PC-9 (cell line): ENCODE data around the gene MYCL. TPM values are rescaled to one million over a fixed set of nuclear protein-coding genes. Genes with fewer than 3 reads are reported as not detected.

Experiments used
- BruUV-seq: library from RNA; stranded (reverse); fragments of 400-500 nt; replicated peaks from 2 replicates; lab custom pipeline; 2021; lab: Mats Ljungman, UMichigan
- CTCF ChIA-PET: fragments of 300-600 bp; sonication (Branson Sonifier 250); formaldehyde crosslinking; loops from one replicate; lab custom pipeline; 2022; ENCODE audit warnings: antibody characterized with exemption; lab: Charles Lee
- POLR2A ChIA-PET: fragments of 300-600 bp; sonication (Branson Sonifier 250); formaldehyde crosslinking; loops from one replicate; lab custom pipeline; 2022; ENCODE audit warnings: antibody characterized with exemption; ENCODE audit not compliant: unreplicated experiment; lab: Charles Lee
- DNase-seq, 2 experiments: peaks; one replicate each; pipeline versions ENCODE4 v3.0.0 to v3.0.0-alpha.2; 2015 to 2022; ENCODE audit warnings: mixed read lengths in 1 of 2
- H2AFZ ChIP-seq: fragments of 200-600 bp; sonication (generic); 2 replicates; pipeline ENCODE4 v1.8.1; 2017; ENCODE audit warnings: antibody characterized with exemption
- H3F3A ChIP-seq: fragments of 200-600 bp; sonication (generic); 2 replicates; pipeline ENCODE4 v1.8.1; 2017; ENCODE audit warnings: antibody characterized with exemption, mild to moderate bottlenecking, low read depth; ENCODE audit not compliant: insufficient read depth
- H3K27ac ChIP-seq: fragments of 200-600 bp; sonication (generic); 2 replicates; pipeline ENCODE4 v1.6.1; 2016; ENCODE audit warnings: mixed run types
- H3K27me3 ChIP-seq: fragments of 200-600 bp; sonication (generic); 2 replicates; pipeline ENCODE4 v1.6.1; 2016; ENCODE audit warnings: low read depth, mixed run types; ENCODE audit not compliant: insufficient read depth
- H3K36me3 ChIP-seq: fragments of 200-600 bp; sonication (generic); 2 replicates; pipeline ENCODE4 v1.6.1; 2016; ENCODE audit warnings: low read depth, mixed run types
- H3K4me1 ChIP-seq: fragments of 200-600 bp; sonication (generic); replicated peaks from 2 replicates; pipeline ENCODE4 v1.6.1; 2016; ENCODE audit warnings: mixed run types; ENCODE audit not compliant: insufficient read depth
- H3K4me2 ChIP-seq: fragments of 200-600 bp; sonication (generic); 2 replicates; pipeline ENCODE4 v1.6.1; 2017; ENCODE audit warnings: mixed run types
- H3K4me3 ChIP-seq: fragments of 200-600 bp; sonication (generic); 2 replicates; pipeline ENCODE4 v1.6.1; 2016; ENCODE audit warnings: mixed run types
- H3K79me2 ChIP-seq: fragments of 200-600 bp; sonication (generic); 2 replicates; pipeline ENCODE4 v1.6.1; 2017; ENCODE audit warnings: low read depth, mixed run types
- H3K9me2 ChIP-seq: fragments of 200-600 bp; sonication (generic); 2 replicates; pipeline ENCODE4 v1.8.1; 2017; ENCODE audit warnings: mild to moderate bottlenecking; ENCODE audit not compliant: insufficient read depth
- H3K9me3 ChIP-seq: fragments of 200-600 bp; sonication (generic); 2 replicates; pipeline ENCODE4 v1.8.1; 2016; ENCODE audit warnings: low read depth; ENCODE audit not compliant: insufficient read depth
- H4K20me1 ChIP-seq: fragments of 200-600 bp; sonication (generic); 2 replicates; pipeline ENCODE4 v1.8.1; 2017; ENCODE audit not compliant: insufficient read depth
- CTCF ChIP-seq: fragments of 200-600 bp; sonication (generic); conservative IDR thresholded peaks from 2 replicates; pipeline ENCODE4 v1.6.1; 2017; ENCODE audit warnings: mixed run types, antibody characterized with exemption, mild to moderate bottlenecking, moderate library complexity
- EZH2 ChIP-seq: fragments of 200-600 bp; sonication (generic); IDR thresholded peaks from 2 replicates; pipeline ENCODE4 v1.8.0; 2017; ENCODE audit warnings: antibody characterized with exemption, low read depth
- intact Hi-C: fragments of 100-400 bp; cut with micrococcal nuclease; formaldehyde crosslinking; loops from one replicate; pipeline ENCODE4 v1.10.0; 2022; ENCODE audit not compliant: unreplicated experiment
- total RNA-seq: library from RNA; stranded (reverse); gene quantifications from 2 replicates; pipeline ENCODE4 v1.2.3, GENCODE V29; 2021

Gene MYCL
- total RNA-seq, 1 experiment from 2014 or later = 3.8 TPM

GRCh38 chr1:39905172-39905571 is 3.5 kb upstream of the MYCL start:
- peak in 1 of 2 experiments; percentile 61 for DNase-seq
- Histone ChIP-seq H3K9me3 (peaks cover 7% of the 10 kb centered on the region), H3K4me1 (peaks cover 13% of the 10 kb centered on the region; the same call in 1 of the 2 replicates), H3K27me3 (peaks cover 16% of the 10 kb centered on the region), H2AFZ (no peak overlapping the region), H3K79me2 (no peaks in the 10 kb centered on the region), H3K4me3 (no peak overlapping the region), H3K4me2 (no peak overlapping the region), H3K9me2 (no peaks in the 10 kb centered on the region), H4K20me1 (no peaks in the 10 kb centered on the region), H3K27ac (no peak overlapping the region), H3F3A (peaks cover 13% of the 10 kb centered on the region; the same call in 1 of the 2 replicates), H3K36me3 (no peaks in the 10 kb centered on the region)
- POLR2A ChIA-PET = no interaction called here
- intact Hi-C loops = no loop called here
- TF ChIP-seq CTCF (no peak), EZH2 (no peak)
- CTCF ChIA-PET = no interaction called here
- BruUV-seq = no TSS peak

GRCh38 chr1:39902460-39902807 is 717 bp upstream of the MYCL start:
- intact Hi-C loops = loop anchor here (1.0 to 5.0 kb wide), 4 partner anchors 9 to 130 kb away; no protein-coding TSS in a partner anchor
- DNase-seq = no peak
- peaks cover 30% of the 10 kb centered on the region for H3K27me3 ChIP-seq
- no peaks in the 10 kb centered on the region for H4K20me1 ChIP-seq
- POLR2A ChIA-PET = interaction anchor here (0.6 to 1.5 kb wide), 9 partner anchors 9 to 164 kb away, joined by 3 to 11 read pairs (median 5); partner anchors contain the start of gene CAP1
- no peaks in the 10 kb centered on the region for H3K9me3 ChIP-seq
- peak overlapping the region; percentile 98 for H3K4me2 ChIP-seq
- H3F3A ChIP-seq = peaks cover 13% of the 10 kb centered on the region; the same call in 1 of the 2 replicates
- H3K4me1 ChIP-seq = peaks cover 13% of the 10 kb centered on the region; the same call in 1 of the 2 replicates
- H3K9me2 ChIP-seq = no peaks in the 10 kb centered on the region
- H2AFZ ChIP-seq = peak overlapping the region; percentile 79
- TF ChIP-seq EZH2 (no peak), CTCF (peak; percentile 23; the same call in 1 of the 2 replicates)
- CTCF ChIA-PET = interaction anchor here (0.6 to 1.4 kb wide), 17 partner anchors 9 to 436 kb away, joined by 3 to 12 read pairs (median 4); no protein-coding TSS in a partner anchor
- no peaks in the 10 kb centered on the region for H3K79me2 ChIP-seq
- peak overlapping the region; percentile 71 for H3K4me3 ChIP-seq
- no peak overlapping the region for H3K27ac ChIP-seq
- no peaks in the 10 kb centered on the region for H3K36me3 ChIP-seq
- BruUV-seq = no TSS peak

- Histone ChIP-seq H3K36me3 (no peaks in the 10 kb centered on the region), H4K20me1 (no peaks in the 10 kb centered on the region), H3K4me1 (peaks cover 13% of the 10 kb centered on the region; the same call in 1 of the 2 replicates), H3K27ac (no peak overlapping the region), H3K9me3 (no peaks in the 10 kb centered on the region), H3K9me2 (no peaks in the 10 kb centered on the region), H3K4me2 (peak overlapping the region; percentile 98), H3K79me2 (no peaks in the 10 kb centered on the region), H3K27me3 (peaks cover 30% of the 10 kb centered on the region), H3F3A (peaks cover 13% of the 10 kb centered on the region; the same call in 1 of the 2 replicates), H3K4me3 (peak overlapping the region; percentile 71), H2AFZ (peak overlapping the region; percentile 93)
- ChIA-PET CTCF (interaction anchor here (1.2 to 1.4 kb wide), 3 partner anchors 17 to 56 kb away, joined by 3 to 8 read pairs (median 6); no protein-coding TSS in a partner anchor), POLR2A (interaction anchor here (0.6 to 1.5 kb wide), 3 partner anchors 18 to 139 kb away, joined by 3 to 23 read pairs (median 4); partner anchors contain the start of gene CAP1)
- intact Hi-C loops = loop anchor here (2.0 to 5.0 kb wide), 3 partner anchors 17 to 131 kb away; no protein-coding TSS in a partner anchor
- no peak for DNase-seq
- TF ChIP-seq CTCF (no peak), EZH2 (0 out of 2 replicates have a peak, but pooled peaks have one; percentile 31)
- no TSS peak for BruUV-seq
Measured at GRCh38 chr1:39901464-39901713, 328 bp downstream of the MYCL start.
